Myocyte (in vitro differentiated cells): Measurements from ENCODE around the gene PPP1R37. TPM values are rescaled to one million over a fixed set of nuclear protein-coding genes. Genes with fewer than 3 reads are reported as not detected.

Experiments used
- DNase-seq: peaks from one replicate; pipeline ENCODE4 v3.0.0-alpha.2; 2012; ENCODE audit warnings: low read depth
- total RNA-seq: library from RNA; depleted of rRNA; stranded (reverse); fragments of >200 nt; gene quantifications from 2 replicates; pipeline ENCODE4 v1.2.3, GENCODE V29; 2014

PPP1R37 gene
- total RNA-seq, 1 donor from 2014 or later, result 80.2 TPM

DNA sequence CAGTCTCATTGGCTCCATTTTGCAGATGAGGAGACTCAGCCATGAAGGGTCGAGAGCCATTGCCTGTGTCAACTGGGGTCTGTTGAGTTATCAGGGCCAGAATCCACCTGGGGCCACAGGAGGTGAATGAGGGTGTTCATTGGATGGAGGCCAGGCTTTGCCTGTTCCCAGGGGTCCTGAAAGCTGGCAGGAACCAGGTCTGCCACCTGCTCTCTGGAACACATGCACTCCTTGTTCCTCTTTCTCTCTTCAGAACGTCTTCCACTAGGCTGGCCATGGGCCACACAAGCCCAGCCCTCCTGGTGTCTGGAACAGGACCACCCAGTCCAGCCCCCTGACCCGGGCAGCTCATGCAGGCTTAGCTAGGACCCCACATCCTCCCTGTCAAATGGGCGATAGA is 21.1 kb downstream of the PPP1R37 start:
- no peak for DNase-seq

DNA sequence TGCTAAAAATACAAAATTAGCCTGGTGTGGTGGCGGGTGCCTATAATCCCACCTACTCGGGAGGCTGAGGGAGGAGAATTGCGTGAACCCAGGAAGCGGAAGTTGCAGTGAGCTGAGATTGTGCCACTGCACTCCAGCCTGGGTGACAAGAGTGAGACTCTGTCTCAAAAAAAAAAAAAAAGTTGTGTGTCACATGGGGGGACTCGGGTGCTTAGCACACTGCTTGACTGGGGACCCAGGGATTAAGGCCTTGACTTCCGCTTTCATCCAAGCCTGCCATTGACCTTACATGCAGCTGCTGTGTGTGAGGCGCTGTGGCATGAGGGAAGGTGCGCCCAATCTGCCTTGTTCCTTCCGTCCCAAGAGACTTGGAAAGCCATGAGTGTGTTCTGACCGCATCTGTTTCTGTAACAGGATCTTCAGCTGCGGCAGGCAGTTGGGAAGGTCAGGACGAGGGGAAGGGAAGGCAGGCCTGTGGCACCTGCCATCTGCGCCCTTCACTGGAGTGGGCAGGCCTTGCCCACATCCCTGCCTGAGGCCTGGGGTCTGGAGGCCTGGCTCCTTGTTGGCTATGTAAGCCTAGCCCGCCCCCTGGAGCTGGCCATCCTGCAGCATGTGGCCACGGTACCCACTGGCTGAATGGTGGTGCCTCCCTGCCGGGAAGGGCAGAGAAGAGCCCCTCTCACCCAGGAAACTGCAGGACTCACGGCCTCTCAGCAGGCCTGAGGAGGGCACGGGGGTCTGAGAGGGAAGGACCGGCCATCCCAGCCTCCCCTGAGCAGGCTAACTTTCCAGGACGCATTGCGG is 23.0 kb downstream of the PPP1R37 start:
- peak; percentile 100 for DNase-seq

DNA sequence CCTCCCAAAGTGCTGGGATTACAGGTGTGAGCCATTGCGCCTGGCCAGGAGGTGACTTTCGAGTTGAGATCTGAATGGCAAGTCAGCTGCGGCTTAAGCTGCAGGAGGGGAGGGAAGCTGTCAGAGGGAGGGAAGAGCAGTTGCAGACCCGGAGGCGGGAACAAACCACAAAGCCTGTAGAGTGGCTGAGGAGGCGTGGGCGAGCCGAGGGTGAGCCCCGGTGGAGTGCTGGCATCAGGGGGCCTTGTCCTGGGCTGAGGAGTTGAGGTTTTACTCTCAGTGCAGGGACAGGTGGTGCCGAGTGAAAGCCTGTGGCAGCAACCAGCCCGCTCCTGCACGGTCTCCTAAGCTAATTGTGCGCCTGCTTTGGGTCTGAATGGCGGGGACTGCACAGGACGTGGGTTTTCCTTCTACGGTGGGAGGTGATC is 24.2 kb downstream of the PPP1R37 start:
- peak; percentile 88 for DNase-seq

GRCh38 chr19:45117671-45118070 is 24.7 kb downstream of the PPP1R37 start:
- no peak for DNase-seq

- DNase-seq, result peak; percentile 71
Observed at GRCh38 chr19:45118106-45118505, 25.1 kb downstream of the PPP1R37 start.

DNA sequence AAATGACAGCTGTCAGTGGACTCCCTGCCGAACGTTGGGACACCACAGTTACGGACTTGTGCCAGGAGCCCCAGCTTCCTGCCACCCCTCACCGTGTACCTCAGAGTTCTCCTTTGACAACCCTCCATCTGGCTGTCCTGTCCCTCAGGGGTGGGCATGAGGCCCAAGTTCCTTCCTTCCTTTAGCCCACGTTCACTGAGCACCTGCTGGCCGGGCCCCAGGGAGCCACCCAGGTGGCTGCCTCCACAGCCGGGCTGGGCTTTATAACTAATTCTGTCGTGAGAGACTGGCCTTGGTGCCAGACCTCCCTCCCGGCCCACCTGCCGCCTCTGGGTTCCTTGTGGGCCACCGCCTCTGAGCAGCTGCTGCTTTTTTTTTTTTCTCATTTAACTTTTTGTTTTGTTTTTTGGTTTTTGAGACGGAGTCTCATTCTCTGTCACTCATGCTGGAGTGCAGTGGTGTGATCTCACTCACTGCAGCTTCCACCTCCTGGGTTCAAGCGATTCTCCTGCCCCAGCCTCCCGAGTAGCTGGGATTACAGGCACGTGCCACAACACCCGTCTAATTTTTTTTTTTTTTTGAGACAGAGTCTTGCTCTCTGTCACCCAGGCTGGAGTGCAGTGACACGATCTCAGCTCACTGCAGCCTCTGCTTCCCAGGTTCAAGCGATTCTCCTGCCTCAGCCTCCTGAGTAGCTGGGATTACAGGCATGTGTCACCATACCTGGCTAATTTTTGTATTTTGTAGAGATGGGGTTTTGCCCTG is 25.8 kb downstream of the PPP1R37 start:
- peak; percentile 79 for DNase-seq

DNA sequence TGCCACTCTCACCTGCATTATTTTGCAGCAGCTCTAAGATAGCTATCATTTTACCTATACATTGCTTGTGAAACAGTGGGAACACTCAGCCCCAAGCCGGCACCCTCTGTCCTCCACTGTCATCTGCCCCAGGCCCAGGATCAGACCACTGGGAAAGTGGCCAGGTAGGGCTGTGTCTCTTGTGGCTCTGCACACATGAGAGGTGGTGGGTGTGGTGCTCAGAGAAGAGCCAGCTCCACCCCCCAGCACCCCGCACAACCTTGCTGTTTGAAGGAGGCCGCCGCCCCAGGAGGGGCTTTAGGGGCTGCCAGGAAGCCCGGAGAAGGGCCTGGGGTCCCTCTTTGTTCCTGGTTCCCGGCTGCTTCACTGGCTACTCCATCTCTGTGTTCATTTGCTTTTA is 26.6 kb downstream of the PPP1R37 start:
- no peak for DNase-seq

- no peak for DNase-seq
Observed at GRCh38 chr19:45121827-45122345, 28.9 kb downstream of the PPP1R37 start.

DNA sequence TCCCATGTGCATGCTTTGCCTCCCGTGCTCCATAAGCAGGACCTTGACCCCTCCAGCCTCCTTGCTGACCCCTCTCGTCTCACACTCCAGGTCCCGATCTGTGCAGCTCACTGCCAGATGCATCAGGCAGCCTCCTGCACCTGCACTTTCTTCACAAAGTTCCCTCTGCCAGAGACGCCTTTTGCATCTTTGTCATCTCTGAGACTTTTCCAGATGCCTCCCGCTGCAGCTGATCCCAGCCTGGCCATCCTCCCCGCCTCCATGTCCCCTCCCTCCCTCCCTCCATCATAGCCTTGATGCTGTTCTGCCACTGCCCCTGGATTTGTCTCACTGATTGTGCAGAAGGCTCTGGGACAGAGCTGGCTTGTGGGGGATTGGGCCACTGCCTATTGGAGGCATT is 29.9 kb downstream of the PPP1R37 start:
- no peak for DNase-seq

DNA sequence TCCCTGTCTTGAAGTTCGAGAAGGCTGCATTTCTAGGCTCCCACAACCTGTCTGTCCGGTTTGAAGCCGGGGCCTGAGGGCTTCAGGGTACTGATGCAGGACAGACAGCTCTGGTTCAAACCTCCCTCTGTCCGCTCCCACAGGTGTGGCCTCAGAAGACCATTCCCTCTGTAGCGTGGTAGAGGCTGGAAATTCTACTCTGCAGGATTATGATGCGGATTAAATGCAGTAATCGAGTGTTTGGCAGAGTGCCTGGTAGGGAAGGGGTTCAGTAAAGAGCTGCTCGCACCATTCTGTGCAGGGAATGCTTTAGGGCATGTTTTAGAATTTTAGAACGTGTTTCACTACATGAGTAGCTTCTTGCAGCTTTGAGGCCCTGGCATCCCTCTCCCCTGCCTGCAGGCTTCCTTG is 30.5 kb downstream of the PPP1R37 start:
- DNase-seq, result no peak

GRCh38 chr19:45124021-45124420 is 31.0 kb downstream of the PPP1R37 start:
- no peak for DNase-seq

DNA sequence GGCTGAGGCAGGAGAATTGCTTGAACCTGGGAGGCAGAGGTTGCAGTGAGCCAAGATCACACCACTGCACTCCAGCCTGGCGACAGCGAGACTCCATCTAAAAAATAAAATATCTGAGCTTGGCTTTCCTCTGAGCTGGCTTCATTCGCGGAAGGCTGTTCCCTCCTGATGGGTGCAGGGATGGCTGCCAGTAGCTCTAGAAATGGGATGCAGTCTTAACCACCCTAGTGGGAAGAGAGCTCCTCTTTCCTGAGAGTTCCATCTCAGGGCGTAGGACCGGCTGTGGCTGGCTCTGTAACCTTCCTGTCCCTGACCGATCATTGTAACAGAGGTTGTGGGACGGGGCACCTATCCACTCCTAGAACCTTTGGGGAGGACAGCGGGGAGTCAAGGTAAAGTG is 32.4 kb downstream of the PPP1R37 start:
- DNase-seq, result no peak

- peak; percentile 63 for DNase-seq
Observed at GRCh38 chr19:45125975-45126493, 33.1 kb downstream of the PPP1R37 start.

- no peak for DNase-seq
Observed at GRCh38 chr19:45126654-45127053, 33.7 kb downstream of the PPP1R37 start.

DNA sequence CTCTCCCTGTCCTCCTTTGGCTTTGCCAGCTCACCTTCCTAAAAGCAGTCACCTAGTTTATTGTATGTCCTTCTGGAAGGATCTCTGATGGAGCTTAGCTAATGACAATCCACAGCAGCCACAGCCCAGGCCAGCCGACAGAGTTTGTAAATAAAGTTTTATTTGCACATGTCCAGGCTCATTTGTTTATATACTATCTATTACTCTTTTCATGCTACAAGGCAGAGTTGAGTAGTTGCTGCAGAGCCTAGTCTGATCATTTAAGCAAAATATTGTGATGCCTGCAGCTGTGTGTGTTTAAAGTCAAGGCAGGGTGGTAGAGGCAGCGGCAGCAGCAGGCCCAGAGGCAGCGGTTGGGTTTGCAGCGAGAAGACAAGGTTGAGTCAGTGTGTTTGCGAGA is 35.2 kb downstream of the PPP1R37 start:
- DNase-seq, result no peak

GRCh38 chr19:45128806-45129205 is 35.8 kb downstream of the PPP1R37 start:
- no peak for DNase-seq

GRCh38 chr19:45130236-45130635 is 37.3 kb downstream of the PPP1R37 start:
- no peak for DNase-seq

- DNase-seq, result peak; percentile 63
Observed at GRCh38 chr19:45130888-45131615, 38.1 kb downstream of the PPP1R37 start.

GRCh38 chr19:45133661-45134060 is 40.7 kb downstream of the PPP1R37 start:
- DNase-seq, result no peak

GRCh38 chr19:45135176-45135885 is 42.4 kb downstream of the PPP1R37 start:
- DNase-seq, result no peak
